ENCODE results near the gene RNF38. TPM values are rescaled to one million over a fixed set of nuclear protein-coding genes. Genes with fewer than 3 reads are reported as not detected.

Gene RNF38
- total RNA-seq, 4 donors from 2014 or later: 17.3 to 27.0 (median 23.4) TPM

GRCh38 chr9:36346569-36346968, 53.5 kb downstream of the RNF38 start:
- no peak for DNase-seq (ENCODE audit: low spot score in 2 of 2)
- intact Hi-C loops (cut with DNase I; ENCODE audit: low total_unique reads): no loop called here
- WGBS, 2 donors: 94 to 97% methylated on average over 3 of the region's 3 CpGs
- H3K4me3 ChIP-seq (ENCODE audit: low read depth, poor library complexity, severe bottlenecking): no peak overlapping the region
- TF ChIP-seq CTCF (IDR thresholded peaks at IDR 0.05) (no peak), POLR2A (IDR thresholded peaks at IDR 0.05) (no peak)

GRCh38 chr9:36345103-36345846, 54.8 kb downstream of the RNF38 start:
- H3K4me3 ChIP-seq (ENCODE audit: low read depth, poor library complexity, severe bottlenecking): no peak overlapping the region
- intact Hi-C loops (cut with DNase I; ENCODE audit: low total_unique reads): no loop called here
- TF ChIP-seq CTCF (IDR thresholded peaks at IDR 0.05): no peak
- TF ChIP-seq POLR2A (IDR thresholded peaks at IDR 0.05): no peak
- DNase-seq (ENCODE audit: low spot score in 2 of 2): no peak
- whole genome bisulfite sequencing, 2 donors: 86 to 90% methylated on average over 6 of the region's 6 CpGs

- H3K4me3 ChIP-seq (ENCODE audit: low read depth, poor library complexity, severe bottlenecking): no peak overlapping the region
- whole genome bisulfite sequencing, 2 donors: 78 to 80% methylated on average over 3 of the region's 3 CpGs
- intact Hi-C loops (cut with DNase I; ENCODE audit: low total_unique reads): no loop called here
- TF ChIP-seq CTCF (IDR thresholded peaks at IDR 0.05): no peak
- no peak for TF ChIP-seq POLR2A (IDR thresholded peaks at IDR 0.05)
- DNase-seq (ENCODE audit: low spot score in 2 of 2): no peak
Measured at GRCh38 chr9:36341936-36342577, 58.0 kb downstream of the RNF38 start.

GRCh38 chr9:36337865-36338264, 62.2 kb downstream of the RNF38 start:
- intact Hi-C loops (cut with DNase I; ENCODE audit: low total_unique reads): no loop called here
- no peak overlapping the region for H3K4me3 ChIP-seq (ENCODE audit: low read depth, poor library complexity, severe bottlenecking)
- WGBS, 2 donors: 83 to 86% methylated on average over 1 of the region's 1 CpG
- TF ChIP-seq POLR2A (IDR thresholded peaks at IDR 0.05) (no peak), CTCF (IDR thresholded peaks at IDR 0.05) (no peak)
- no peak for DNase-seq (ENCODE audit: low spot score in 2 of 2)

GRCh38 chr9:36337002-36337401, 63.1 kb downstream of the RNF38 start:
- TF ChIP-seq POLR2A (IDR thresholded peaks at IDR 0.05): no peak
- TF ChIP-seq CTCF (IDR thresholded peaks at IDR 0.05): no peak
- intact Hi-C loops (cut with DNase I; ENCODE audit: low total_unique reads): no loop called here
- WGBS, 2 donors: 76 to 81% methylated on average over 2 of the region's 2 CpGs
- DNase-seq (ENCODE audit: low spot score in 2 of 2): no peak
- H3K4me3 ChIP-seq (ENCODE audit: low read depth, poor library complexity, severe bottlenecking): no peak overlapping the region

Measured in lower leg skin (tissue), 4 donors.